Nucleus accumbens (tissue), 56 donors: ENCODE data around the gene C1S.

Experiments
- DNase-seq, 56 donors: peaks; one replicate each; lab custom pipeline; 2025; lab: John Stamatoyannopoulos, UW

The C1S gene

GRCh38 chr12:7073946-7074345 lies 13.4 kb downstream of the C1S start:
- no peak for DNase-seq

GRCh38 chr12:7075518-7075917 lies 15.0 kb downstream of the C1S start:
- DNase-seq: no peak

DNA sequence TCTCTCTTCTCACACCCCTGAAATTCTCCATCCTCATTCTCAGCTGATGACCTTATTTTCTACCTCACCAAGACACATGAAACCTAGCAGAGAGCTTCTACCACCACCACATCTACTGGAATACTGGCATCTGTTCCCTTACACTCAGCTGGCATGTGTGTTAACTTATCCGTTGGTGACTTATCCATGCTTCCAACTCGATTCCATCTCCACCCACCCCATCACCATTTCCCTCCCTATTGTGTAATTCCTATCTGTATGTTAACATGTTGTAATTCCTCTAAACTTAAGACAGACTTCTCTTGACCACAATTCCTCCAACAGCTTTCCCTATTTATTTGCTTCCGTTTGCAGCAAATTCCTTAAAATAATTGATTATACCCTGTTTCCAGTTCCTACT lies 15.4 kb downstream of the C1S start:
- DNase-seq: no peak

- DNase-seq: no peak
Observed at GRCh38 chr12:7076493-7076892, 16.0 kb downstream of the C1S start.

DNA sequence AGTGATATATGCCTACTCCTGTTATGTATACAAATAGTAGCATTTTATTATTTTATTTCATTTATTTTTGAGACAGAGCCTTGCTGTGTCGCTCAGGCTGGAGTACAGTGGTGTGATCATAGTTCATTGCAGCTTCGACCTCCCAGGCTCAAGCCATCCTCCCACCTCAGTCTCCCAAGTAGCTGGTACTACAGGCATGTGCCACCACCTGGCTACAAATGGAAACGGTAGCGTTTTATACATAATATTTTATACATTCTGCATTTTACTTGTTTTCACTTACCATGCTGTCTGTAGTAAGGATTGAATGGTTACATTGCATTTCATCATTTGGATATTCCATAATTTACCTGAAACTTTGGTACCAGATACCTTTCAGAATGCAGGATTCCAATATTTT lies 17.6 kb downstream of the C1S start:
- no peak for DNase-seq

DNA sequence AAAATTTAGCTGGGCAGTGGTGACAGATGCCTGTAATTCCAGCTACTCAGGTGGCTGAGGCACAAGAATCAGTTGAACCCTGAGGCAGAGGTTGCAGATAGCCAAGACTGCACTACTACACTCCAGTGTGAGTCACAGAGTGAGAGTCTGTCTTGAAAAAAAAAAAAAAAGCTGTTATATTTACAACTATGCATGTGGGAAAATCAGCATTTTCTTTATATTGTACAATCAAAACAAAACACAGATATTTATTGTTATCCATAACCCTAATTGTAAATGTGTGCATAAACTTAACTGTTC lies 19.3 kb downstream of the C1S start:
- no peak for DNase-seq

GRCh38 chr12:7081037-7081436 lies 20.5 kb downstream of the C1S start:
- no peak for DNase-seq

GRCh38 chr12:7083125-7083524 lies 22.6 kb downstream of the C1S start:
- no peak for DNase-seq

- DNase-seq: no peak
Observed at GRCh38 chr12:7089196-7089871, 28.8 kb downstream of the C1S start.

DNA sequence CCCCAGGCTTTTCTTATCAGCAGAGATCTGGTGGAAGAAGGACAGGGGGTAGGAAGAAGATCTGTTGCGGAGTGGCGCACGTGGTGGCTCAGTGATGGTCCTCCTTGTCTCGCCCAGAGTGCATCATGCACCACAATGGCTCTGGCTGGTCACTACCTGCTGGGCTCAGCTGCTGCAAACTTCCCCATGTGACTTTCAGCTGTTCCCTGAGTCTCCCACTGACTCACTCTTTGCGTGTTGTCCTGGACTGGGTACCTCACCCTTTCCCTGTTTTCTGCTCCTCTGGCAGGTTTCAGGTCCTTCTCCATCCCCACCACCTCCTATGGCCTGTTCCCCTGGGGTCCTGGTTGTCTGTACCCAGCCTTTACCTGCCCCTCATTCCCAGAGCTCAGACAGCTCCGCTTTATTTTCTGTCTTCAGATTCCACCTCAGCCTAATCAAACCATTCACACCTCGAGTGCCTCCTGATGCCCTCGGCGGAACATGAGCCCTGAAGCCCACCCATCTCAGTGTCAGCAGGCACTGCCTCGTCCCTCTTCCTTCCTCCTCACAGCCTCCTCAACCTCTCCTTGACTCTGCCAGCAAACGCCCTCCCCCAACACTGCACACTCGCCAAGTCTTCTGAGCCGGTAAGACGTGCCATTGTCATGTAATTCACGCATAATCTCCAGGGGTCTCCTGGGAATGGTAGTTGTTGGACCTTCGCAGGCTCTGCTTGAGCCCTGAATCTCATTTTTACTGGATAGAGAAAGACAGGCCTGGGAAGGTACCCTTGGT lies 29.9 kb downstream of the C1S start:
- no peak for DNase-seq

- DNase-seq: no peak
Observed at GRCh38 chr12:7091171-7091570, 30.7 kb downstream of the C1S start.

- no peak for DNase-seq
Observed at GRCh38 chr12:7091660-7092228, 31.2 kb downstream of the C1S start.

- DNase-seq: peak in 33 of 56 donors; percentile 8 to 77 (median 27)
Observed at GRCh38 chr12:7092229-7092985, 31.9 kb downstream of the C1S start, which contains the start of gene C1R. C1R (minus strand) TSS chr12:7092445; CDS start chr12:7092388, 57 bp downstream.

- DNase-seq: no peak
Observed at GRCh38 chr12:7092986-7093460, 32.5 kb downstream of the C1S start.

DNA sequence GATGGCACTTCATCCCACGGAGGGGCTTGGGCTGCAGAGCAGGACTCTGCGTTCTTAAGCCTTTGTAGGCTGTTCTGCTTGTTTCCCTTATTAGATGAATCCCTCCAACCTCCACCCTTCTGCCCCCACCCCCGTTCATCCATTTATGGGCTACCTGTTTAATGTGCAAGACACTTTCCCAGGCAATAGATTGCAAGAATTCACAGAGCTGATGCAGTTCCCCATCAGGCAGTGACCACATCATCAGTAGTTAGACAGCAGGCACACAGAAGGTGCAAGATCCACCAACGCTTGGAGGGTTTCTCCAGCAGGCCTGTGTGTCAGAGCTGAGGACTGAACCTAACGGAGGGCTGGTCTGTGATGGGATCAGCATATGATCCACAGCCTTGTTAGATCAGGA lies 33.0 kb downstream of the C1S start:
- DNase-seq: no peak

DNA sequence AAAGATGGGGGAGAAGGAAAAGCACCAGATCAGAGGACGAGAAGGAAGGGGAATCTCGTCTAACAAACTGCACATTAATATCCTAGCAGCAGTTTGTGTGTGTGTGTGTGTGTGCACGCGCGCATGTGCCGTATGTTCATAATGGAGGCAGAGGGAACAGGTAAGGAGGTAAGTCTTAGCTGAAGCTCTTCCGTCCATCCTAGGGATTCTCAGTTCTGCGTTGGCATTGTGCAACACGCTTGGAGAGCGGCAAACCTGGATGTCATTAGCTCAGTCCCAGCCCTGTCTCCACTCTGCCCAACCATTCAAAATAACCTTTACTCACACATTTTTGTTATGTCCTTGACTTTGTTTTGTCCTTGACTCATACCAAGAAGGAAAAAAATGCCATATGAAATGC lies 33.4 kb downstream of the C1S start:
- DNase-seq: no peak

GRCh38 chr12:7096006-7096932 lies 35.8 kb downstream of the C1S start:
- no peak for DNase-seq

DNA sequence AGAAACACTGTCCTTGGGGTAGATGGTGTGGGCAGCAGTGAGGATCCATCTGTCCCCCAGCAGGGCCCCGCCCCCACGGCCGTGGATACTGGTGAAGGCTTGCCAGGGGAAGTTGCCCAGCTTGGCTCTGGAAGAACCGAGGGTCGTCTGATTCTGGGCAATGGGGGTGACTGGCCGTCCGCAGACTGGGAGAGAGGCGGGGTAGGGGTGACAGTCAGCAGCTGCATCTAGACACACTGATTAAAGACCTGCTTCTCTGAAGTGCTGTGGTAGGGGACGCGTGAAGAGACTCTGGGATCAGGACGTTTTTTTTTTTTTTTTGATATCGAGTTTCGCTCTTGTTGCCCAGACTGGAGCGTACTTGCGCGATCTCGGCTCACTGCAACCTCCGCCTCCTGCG lies 36.5 kb downstream of the C1S start:
- no peak for DNase-seq

DNA sequence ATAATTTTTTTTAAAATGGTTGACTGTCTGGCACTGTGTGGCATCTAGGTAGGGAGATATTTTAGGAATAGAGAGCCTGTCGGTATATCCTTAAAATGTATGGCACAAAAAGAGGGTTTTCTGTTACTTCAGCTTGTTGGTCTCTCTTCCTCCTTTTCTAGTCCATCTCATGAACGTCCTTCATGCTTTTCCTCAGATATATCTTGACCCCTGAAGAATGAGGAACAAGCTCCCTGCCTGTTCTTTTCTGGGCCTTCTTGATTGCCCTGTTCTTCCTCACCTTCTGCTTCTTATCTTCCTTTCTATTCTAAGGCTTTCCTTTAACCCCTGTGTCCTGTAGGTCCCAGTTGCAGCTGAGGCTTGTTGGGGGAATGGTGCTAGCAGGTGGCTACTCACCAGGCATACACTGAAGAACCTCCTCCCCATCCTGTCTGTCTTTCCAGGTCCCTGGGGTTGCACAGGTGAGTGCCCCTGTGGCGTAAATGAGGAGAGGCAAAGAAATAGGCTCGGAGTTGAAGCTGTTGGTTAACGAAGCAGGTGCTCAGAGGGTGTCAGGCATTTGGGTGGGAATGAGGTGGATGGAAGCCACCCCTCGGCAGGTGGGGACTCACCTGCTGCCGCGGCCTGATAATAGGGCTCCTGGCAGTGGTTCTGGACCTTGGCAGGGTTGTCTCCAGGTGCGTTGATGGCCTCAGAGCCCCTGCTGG lies 38.9 kb downstream of the C1S start:
- DNase-seq: no peak
